Ovary (tissue), 9 donors: ENCODE results near the gene DOC2A. TPM values are rescaled to one million over a fixed set of nuclear protein-coding genes. Genes with fewer than 3 reads are reported as not detected.

Experiments used
- DNase-seq, 5 donors: peaks; one replicate each; pipeline ENCODE4 v3.0.0-alpha.2; 2019 to 2020
- H3K27ac ChIP-seq, 2 donors: fragments of 200-600 bp; one replicate each; pipeline versions ENCODE4 v1.5.1 to v1.8.0; 2019 to 2022
- H3K27me3 ChIP-seq: fragments of 200-600 bp; one replicate; pipeline ENCODE4 v1.8.0; 2022
- H3K36me3 ChIP-seq: fragments of 200-600 bp; sonication (generic); one replicate; pipeline ENCODE4 v1.5.1; 2019
- H3K4me1 ChIP-seq: one replicate; pipeline ENCODE4 v1.8.1; 2013; ENCODE audit warnings: mild to moderate bottlenecking, moderate library complexity; ENCODE audit not compliant: insufficient read depth
- H3K4me3 ChIP-seq: fragments of 200-600 bp; sonication (generic); one replicate; pipeline ENCODE4 v1.5.1; 2017
- H3K9me3 ChIP-seq, 2 donors: fragments of 200-600 bp in 1 of 2; sonication (generic) in 1 of 2; one replicate each; pipeline versions ENCODE4 v1.5.1 to v1.8.1; 2013 to 2019; ENCODE audit warnings: mild to moderate bottlenecking in 1 of 2, moderate library complexity in 1 of 2
- EP300 ChIP-seq: sonication (generic); formaldehyde crosslinking; IDR thresholded peaks from one replicate; pipeline ENCODE4 v1.6.1; 2017; ENCODE audit warnings: antibody characterized with exemption
- POLR2A ChIP-seq: fragments of 450-650 bp; IDR thresholded peaks from one replicate; pipeline ENCODE4 v1.6.1; 2017; ENCODE audit warnings: antibody characterized with exemption, mild to moderate bottlenecking, moderate library complexity
- WGBS, 3 donors: extraction: QIAGEN DNeasy Blood & Tissue Kit in 1 of 3; methylation state at CpG; one replicate each; pipeline versions ENCODE4 v1.1.5 to v1.1.7; 2013 to 2017; 5-methylcytosine and 5-hydroxymethylcytosine counted together
- intact Hi-C, 4 donors: fragments of 100-400 bp; cut with DNase I; formaldehyde crosslinking; loops; one replicate each; pipeline versions ENCODE4 v1.11.0 to v1.15.1; 2022 to 2023
- polyA plus RNA-seq, 2 donors: library from polyadenylated mRNA; stranded (reverse); fragments of 200-250 nt in 1 of 2; fragments of 350-450 nt in 1 of 2; fragmentation: Illumina TruSeq in 1 of 2; extraction: RNeasy Lipid Tissue Mini Kit (QIAGEN cat#74804) in 1 of 2; gene quantifications; one replicate each; pipeline ENCODE4 v1.2.3, GENCODE V29; 2013 to 2014
- total RNA-seq, 7 donors: library from RNA; depleted of rRNA in 2 of 7; stranded (reverse); fragments of >200 nt in 2 of 7; fragmentation: NEBNext Ultra II Directional in 3 of 7; extraction: Animal tissue kit (Norgen Biotek cat#: 25700) in 3 of 7; gene quantifications; one replicate each; pipeline versions ENCODE4 v1.1.0 to v1.2.4, GENCODE V29; 2016 to 2023
- TF ChIP-seq, protein P1 (sequence below), 3 donors: fragments of 450-650 bp in 2 of 3; fragments of 200-600 bp in 1 of 3; IDR thresholded peaks; one replicate each; pipeline versions ENCODE4 v1.5.1 to v1.8.0; 2016 to 2022; ENCODE audit warnings: antibody characterized with exemption in 3 of 3, mild to moderate bottlenecking in 1 of 3
- donor health status: DM: no; HTN: no; CAD: no; lungs with moderate emphysema.
- donor health status: DM: no; HTN: no; CAD: no.
- donor health status: Bipolar disorder and iron deficiency.
- donor health status: DM: yes; HTN: yes; CAD: no.
- donor health status: DM: no; HTN: no; CAD: no.
- donor health status: DM: yes; HTN: yes; CAD: no.

Gene DOC2A
- total and polyA plus RNA-seq, 9 donors: 1.4 to 7.2 (median 3.7) TPM

DNA sequence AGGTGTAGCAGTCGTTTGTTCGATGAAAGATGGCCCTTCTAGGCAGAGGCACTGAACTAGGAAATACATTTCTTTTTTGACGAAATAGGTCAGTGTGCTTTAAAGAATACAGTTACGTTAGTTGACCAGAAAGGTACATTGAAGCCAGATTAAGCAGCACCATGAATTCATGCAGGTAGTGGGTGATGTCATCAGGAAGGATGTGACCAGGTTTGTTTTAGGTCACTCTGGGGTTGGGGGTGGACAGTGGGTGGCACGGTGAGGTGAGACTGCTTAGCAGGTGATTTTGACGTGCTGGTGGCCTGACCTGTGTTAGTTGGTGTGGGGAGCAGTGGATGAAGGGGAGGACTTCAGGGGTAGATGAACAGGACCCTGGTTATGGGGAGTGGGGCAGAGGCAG, 11.2 kb downstream of the DOC2A start:
- 87 to 90% (median 89%) methylated on average over 6 of the region's 6 CpGs for whole genome bisulfite sequencing, 3 donors
- H3K27ac ChIP-seq: no peak overlapping the region
- H3K27me3 ChIP-seq: no peaks in the 10 kb centered on the region
- no peak for DNase-seq
- H3K4me3 ChIP-seq: no peak overlapping the region
- TF ChIP-seq POLR2A (no peak), EP300 (no peak)
- TF ChIP-seq, protein P1, sequence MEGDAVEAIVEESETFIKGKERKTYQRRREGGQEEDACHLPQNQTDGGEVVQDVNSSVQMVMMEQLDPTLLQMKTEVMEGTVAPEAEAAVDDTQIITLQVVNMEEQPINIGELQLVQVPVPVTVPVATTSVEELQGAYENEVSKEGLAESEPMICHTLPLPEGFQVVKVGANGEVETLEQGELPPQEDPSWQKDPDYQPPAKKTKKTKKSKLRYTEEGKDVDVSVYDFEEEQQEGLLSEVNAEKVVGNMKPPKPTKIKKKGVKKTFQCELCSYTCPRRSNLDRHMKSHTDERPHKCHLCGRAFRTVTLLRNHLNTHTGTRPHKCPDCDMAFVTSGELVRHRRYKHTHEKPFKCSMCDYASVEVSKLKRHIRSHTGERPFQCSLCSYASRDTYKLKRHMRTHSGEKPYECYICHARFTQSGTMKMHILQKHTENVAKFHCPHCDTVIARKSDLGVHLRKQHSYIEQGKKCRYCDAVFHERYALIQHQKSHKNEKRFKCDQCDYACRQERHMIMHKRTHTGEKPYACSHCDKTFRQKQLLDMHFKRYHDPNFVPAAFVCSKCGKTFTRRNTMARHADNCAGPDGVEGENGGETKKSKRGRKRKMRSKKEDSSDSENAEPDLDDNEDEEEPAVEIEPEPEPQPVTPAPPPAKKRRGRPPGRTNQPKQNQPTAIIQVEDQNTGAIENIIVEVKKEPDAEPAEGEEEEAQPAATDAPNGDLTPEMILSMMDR (IDR thresholded peaks at IDR 0.05): no peak
- H3K36me3 ChIP-seq: no peaks in the 10 kb centered on the region
- peaks cover 3% of the 10 kb centered on the region for H3K4me1 ChIP-seq
- intact Hi-C loops: loop anchor here in 2 of 4 donors (5.0 to 10.0 kb wide), 4 partner anchors 72 to 195 kb away; partner anchors contain the start of genes KCTD13 (in 2 of the 2), CDIPT (in 1 of the 2) and MAZ (in 1 of the 2)
- no peaks in the 10 kb centered on the region for H3K9me3 ChIP-seq

DNA sequence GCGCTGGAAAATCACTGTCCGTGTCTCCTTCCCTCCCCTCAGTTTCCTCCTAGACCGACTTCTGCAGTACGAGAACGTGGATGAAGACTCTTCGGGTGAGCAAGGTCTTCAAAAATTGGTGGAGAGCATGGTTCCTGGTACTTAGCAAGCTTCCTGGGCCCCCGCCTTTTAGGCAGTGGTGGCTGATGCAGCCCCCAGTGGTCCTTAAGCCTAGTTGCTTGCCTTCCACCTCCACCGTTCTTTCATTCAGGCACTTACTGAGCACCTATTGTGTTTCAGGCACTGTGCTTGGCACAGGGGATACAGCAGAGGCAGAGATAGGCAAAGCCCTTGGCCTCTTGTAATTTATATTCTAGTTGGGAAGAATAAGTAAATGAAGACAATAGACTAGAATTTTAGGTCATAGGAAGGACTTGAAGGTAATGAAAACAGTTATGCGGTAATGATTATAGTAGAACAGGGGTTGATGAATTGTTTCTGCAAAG, 14.0 kb downstream of the DOC2A start:
- Histone ChIP-seq H3K27me3 (no peaks in the 10 kb centered on the region), H3K4me3 (peak overlapping the region; percentile 51), H3K4me1 (peaks cover 3% of the 10 kb centered on the region), H3K36me3 (no peaks in the 10 kb centered on the region), H3K27ac (no peak overlapping the region), H3K9me3 (no peaks in the 10 kb centered on the region)
- intact Hi-C loops: no loop called here
- 19 to 25% (median 21%) methylated on average over 9 of the region's 9 CpGs for WGBS, 3 donors
- TF ChIP-seq POLR2A: no peak
- no peak for TF ChIP-seq EP300
- TF ChIP-seq, protein P1 (IDR thresholded peaks at IDR 0.05): no peak
- DNase-seq: no peak

DNA sequence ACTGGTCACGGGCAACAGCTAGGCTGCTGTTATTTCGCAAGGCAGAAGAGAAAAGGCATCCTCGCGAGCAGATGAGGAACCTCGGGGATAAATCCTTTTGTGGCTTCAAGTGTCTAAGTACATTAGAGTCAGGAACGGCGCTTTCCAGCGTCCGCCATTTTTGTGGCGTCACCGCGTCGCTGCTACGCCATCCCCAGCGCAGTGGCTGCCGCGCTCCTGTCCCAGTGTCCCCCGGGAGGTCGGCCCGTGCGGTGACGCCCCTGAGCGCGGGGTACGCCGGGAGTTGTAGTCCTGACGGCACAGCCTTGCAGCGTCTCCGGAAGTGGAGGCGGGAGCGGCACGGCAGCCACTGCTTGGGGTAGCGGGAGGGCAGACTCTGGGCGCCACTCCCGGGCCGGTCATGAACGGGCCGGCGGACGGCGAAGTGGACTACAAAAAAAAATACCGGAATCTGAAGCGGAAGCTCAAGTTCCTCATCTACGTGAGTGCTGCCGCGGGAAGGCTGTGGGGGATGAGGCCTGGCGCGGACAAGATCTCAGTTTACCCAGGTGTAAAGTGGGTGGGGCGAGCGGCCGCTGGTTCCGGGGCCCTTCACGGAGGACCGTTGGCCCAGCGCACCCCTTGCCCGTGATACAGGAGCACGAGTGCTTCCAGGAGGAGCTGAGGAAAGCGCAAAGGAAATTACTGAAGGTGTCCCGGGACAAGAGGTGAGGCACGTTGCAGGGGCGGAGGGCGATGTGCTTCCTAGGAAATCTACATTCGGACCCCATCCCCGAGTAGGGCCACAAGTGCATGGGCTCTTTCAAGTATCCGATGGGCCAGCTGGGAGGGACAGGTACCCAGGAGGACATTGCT, 14.7 kb downstream of the DOC2A start, which contains the start of gene INO80E:
Gene INO80E, plus strand, starts transcription at position 331 of the 855 bp plus-strand sequence. Its CDS starts 70 bp downstream, at position 401.
- Histone ChIP-seq H3K27me3 (no peaks in the 10 kb centered on the region), H3K9me3 (no peaks in the 10 kb centered on the region), H3K36me3 (no peaks in the 10 kb centered on the region), H3K4me3 (peak within 1 kb of the TSS; percentile 51), H3K4me1 (peaks cover 3% of the 10 kb centered on the region), H3K27ac (peak within 1 kb of the TSS; percentile 72 to 99)
- intact Hi-C loops: no loop called here
- 0% methylated on average over 65 of the region's 65 CpGs for WGBS, 3 donors
- DNase-seq: peak; percentile 97 to 99 (median 98)
- no peak for TF ChIP-seq EP300
- TF ChIP-seq, protein P1 (IDR thresholded peaks at IDR 0.05): no peak
- TF ChIP-seq POLR2A: peak; percentile 43

DNA sequence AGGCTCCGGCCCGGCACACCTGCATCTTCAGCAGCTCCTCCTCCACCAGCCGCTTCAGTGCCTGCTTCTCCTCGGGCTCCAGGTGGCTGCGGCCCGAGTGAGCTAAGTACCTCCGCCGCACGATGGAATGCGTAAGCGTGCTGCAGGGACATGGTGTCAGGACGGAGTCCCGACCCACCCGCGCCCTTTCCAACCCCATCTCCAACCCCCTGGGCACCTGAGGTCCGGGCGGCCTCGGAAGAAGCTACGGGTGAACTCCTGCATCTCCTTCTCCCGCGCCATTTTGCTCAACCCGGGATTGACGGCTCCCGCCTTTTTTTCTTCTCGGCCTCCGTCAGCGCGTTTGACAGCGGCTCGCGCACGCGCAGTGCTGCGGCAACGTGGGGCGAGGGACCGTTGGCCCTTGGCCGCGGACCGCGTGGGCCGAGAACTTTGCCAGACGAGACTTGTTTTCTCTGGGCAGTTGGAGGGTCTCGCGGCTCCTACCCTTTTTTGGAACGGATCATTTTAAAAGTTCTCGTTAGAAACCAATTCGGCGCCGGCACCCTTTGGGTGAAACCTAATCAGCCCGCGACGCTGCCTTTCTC, 15.4 kb downstream of the DOC2A start, which contains the start of gene HIRIP3:
Gene HIRIP3, minus strand, starts transcription at position 294 of the 587 bp plus-strand sequence. Its CDS starts 12 bp downstream, at position 282.
- Histone ChIP-seq H3K4me1 (peaks cover 3% of the 10 kb centered on the region), H3K27ac (peak within 1 kb of the TSS; percentile 72 to 99), H3K9me3 (no peaks in the 10 kb centered on the region), H3K4me3 (peak within 1 kb of the TSS; percentile 51), H3K27me3 (no peaks in the 10 kb centered on the region), H3K36me3 (no peaks in the 10 kb centered on the region)
- 0 to 1% (median 0%) methylated on average over 49 to 53 of the region's 53 CpGs for WGBS, 3 donors
- intact Hi-C loops: no loop called here
- peak; percentile 85 to 93 (median 91) for DNase-seq
- peak; percentile 43 for TF ChIP-seq POLR2A
- TF ChIP-seq, protein P1 (IDR thresholded peaks at IDR 0.05): no peak
- TF ChIP-seq EP300: peak; percentile 18
